HepG2 (cell line): ENCODE data around the gene ETS2. TPM values are rescaled to one million over a fixed set of nuclear protein-coding genes. Genes with fewer than 3 reads are reported as not detected.

Experiments used
- ATF7 ChIP-seq, 2 experiments: fragments of 450-650 bp in 1 of 2; sonication (generic) in 1 of 2; formaldehyde crosslinking in 1 of 2; IDR thresholded peaks; 2 replicates each; pipeline versions ENCODE4 v1.4.0 to v1.6.1; 2016 to 2020; ENCODE audit warnings: antibody characterized with exemption in 1 of 2, mild to moderate bottlenecking in 1 of 2, missing genetic modification reagents in 1 of 2
- CENPT ChIP-seq: sonication (generic); formaldehyde crosslinking; IDR thresholded peaks from 2 replicates; pipeline ENCODE4 v1.8.0; 2022; ENCODE audit warnings: low read depth, mild to moderate bottlenecking, moderate library complexity, missing genetic modification reagents
- DRAP1 ChIP-seq: IDR thresholded peaks from 2 replicates; pipeline ENCODE4 v1.6.1; 2016; ENCODE audit warnings: missing genetic modification reagents, missing compliant biosample characterization
- GATAD1 ChIP-seq: IDR thresholded peaks from 2 replicates; pipeline ENCODE4 v1.6.1; 2016; ENCODE audit warnings: missing genetic modification reagents, missing compliant biosample characterization
- GZF1 ChIP-seq: sonication (generic); formaldehyde crosslinking; IDR thresholded peaks from 2 replicates; pipeline ENCODE4 v1.5.1; 2020; ENCODE audit warnings: mild to moderate bottlenecking, missing genetic modification reagents
- HDAC6 ChIP-seq: fragments of 200-600 bp; sonication (generic); IDR thresholded peaks from 2 replicates; pipeline ENCODE4 v1.7.0; 2017; ENCODE audit warnings: mild to moderate bottlenecking, antibody characterized with exemption, low read length, low read depth
- KDM2A ChIP-seq: sonication (generic); formaldehyde crosslinking; IDR thresholded peaks from 2 replicates; pipeline ENCODE4 v1.4.0; 2020; ENCODE audit warnings: low read depth, missing genetic modification reagents, borderline replicate concordance
- MIER2 ChIP-seq: IDR thresholded peaks from 2 replicates; pipeline ENCODE4 v1.6.1; 2016; ENCODE audit warnings: missing biosample characterization, missing genetic modification reagents
- NCOA2 ChIP-seq: sonication (generic); formaldehyde crosslinking; IDR thresholded peaks from 2 replicates; pipeline ENCODE4 v1.8.0; 2022; ENCODE audit warnings: inconsistent platforms
- NRL ChIP-seq: sonication (generic); formaldehyde crosslinking; IDR thresholded peaks from 2 replicates; pipeline ENCODE4 v1.5.0; 2020; ENCODE audit warnings: missing genetic modification reagents, mild to moderate bottlenecking, moderate library complexity, borderline replicate concordance
- POLR2A ChIP-seq, 2 experiments: IDR thresholded peaks; 2 replicates each; pipeline ENCODE4 v1.6.1; 2011; ENCODE audit warnings: low read depth in 2 of 2, low read length in 2 of 2, mild to moderate bottlenecking in 1 of 2, moderate library complexity in 1 of 2; ENCODE audit not compliant: insufficient read depth in 1 of 2
- SIX4 ChIP-seq: sonication (generic); formaldehyde crosslinking; IDR thresholded peaks from 2 replicates; pipeline ENCODE4 v1.4.0; 2020; ENCODE audit warnings: missing genetic modification reagents
- SOX13 ChIP-seq, 3 experiments: fragments of 450-650 bp in 1 of 3; sonication (generic) in 1 of 3; formaldehyde crosslinking in 1 of 3; IDR thresholded peaks in 2 of 3; conservative IDR thresholded peaks in 1 of 3; 2 replicates each; pipeline versions ENCODE4 v1.5.0 to v1.6.1; 2016 to 2020; ENCODE audit warnings: antibody characterized with exemption in 1 of 3, mild to moderate bottlenecking in 1 of 3, missing compliant biosample characterization in 1 of 3, missing genetic modification reagents in 1 of 3, moderate library complexity in 1 of 3
- ZNF136 ChIP-seq: sonication (generic); formaldehyde crosslinking; IDR thresholded peaks from 2 replicates; pipeline ENCODE4 v1.8.1; 2022; ENCODE audit warnings: low read depth, mild to moderate bottlenecking, moderate library complexity, missing genetic modification reagents
- ZNF17 ChIP-seq: sonication (generic); formaldehyde crosslinking; IDR thresholded peaks from 2 replicates; pipeline ENCODE4 v1.5.0; 2020; ENCODE audit warnings: mild to moderate bottlenecking, missing genetic modification reagents
- ZNF350 ChIP-seq: sonication (generic); formaldehyde crosslinking; IDR thresholded peaks from 2 replicates; pipeline ENCODE4 v1.4.0; 2020; ENCODE audit warnings: mild to moderate bottlenecking, low read depth, missing genetic modification reagents, borderline replicate concordance
- ZNF484 ChIP-seq: sonication (generic); formaldehyde crosslinking; IDR thresholded peaks from 2 replicates; pipeline ENCODE4 v1.5.1; 2020; ENCODE audit warnings: mild to moderate bottlenecking, low read depth, missing genetic modification reagents, borderline replicate concordance
- ZNF598 ChIP-seq: sonication (generic); formaldehyde crosslinking; IDR thresholded peaks from 2 replicates; pipeline ENCODE4 v1.5.1; 2020; ENCODE audit warnings: mild to moderate bottlenecking, missing genetic modification reagents, borderline replicate concordance
- ZNF616 ChIP-seq: sonication (generic); formaldehyde crosslinking; IDR thresholded peaks from 2 replicates; pipeline ENCODE4 v1.5.0; 2020; ENCODE audit warnings: low read depth, mild to moderate bottlenecking, missing genetic modification reagents
- ZNF674 ChIP-seq: sonication (generic); formaldehyde crosslinking; IDR thresholded peaks from 2 replicates; pipeline ENCODE4 v1.5.0; 2020; ENCODE audit warnings: low read depth, mild to moderate bottlenecking, missing genetic modification reagents
- polyA plus RNA-seq, 8 experiments: library from polyadenylated mRNA; depleted of rRNA in 3 of 8; stranded (reverse) in 7 of 8; unstranded in 1 of 8; fragments of >200 nt; fragmentation: Illumina TruSeq in 4 of 8; extraction: Trizol in 4 of 8; gene quantifications; 2 replicates each; pipeline versions ENCODE4 v1.2.1 to v1.2.3, GENCODE V29; 2011 to 2016; ENCODE audit warnings: low read depth in 4 of 8, missing spikeins in 1 of 8, mixed read lengths in 1 of 8; ENCODE audit not compliant: insufficient read depth in 1 of 8
- total RNA-seq, 5 experiments: library from RNA; depleted of rRNA; stranded (reverse); fragments of >200 nt; fragmentation: Illumina TruSeq; extraction: Trizol; gene quantifications; 2 replicates each; pipeline ENCODE4 v1.2.3, GENCODE V29; 2016; ENCODE audit warnings: low read depth in 1 of 5
- TF ChIP-seq, protein P1 (sequence below): sonication (generic); formaldehyde crosslinking; IDR thresholded peaks from 2 replicates; pipeline ENCODE4 v1.8.1; 2023; ENCODE audit warnings: mild to moderate bottlenecking, moderate library complexity, missing genetic modification reagents
- TF ChIP-seq, protein P2 (sequence below): sonication (generic); formaldehyde crosslinking; IDR thresholded peaks from 2 replicates; pipeline ENCODE4 v1.5.0; 2020; ENCODE audit warnings: mild to moderate bottlenecking, missing genetic modification reagents
- TF ChIP-seq, protein P3 (sequence below): sonication (generic); formaldehyde crosslinking; IDR thresholded peaks from 2 replicates; pipeline ENCODE4 v1.4.0; 2020; ENCODE audit warnings: missing genetic modification reagents

The ETS2 gene
- total and polyA plus RNA-seq, 2 of the 13 experiments (the other 11 are each of a cell fraction or from before 2014, with no cell fraction given) = 24.6 to 64.4 TPM

GRCh38 chr21:38805328-38806152, at the start of gene ETS2 (continued):
- no peak for TF ChIP-seq SOX13 (IDR thresholded peaks at IDR 0.05)
- peak in 1 of 2 experiments; percentile 71; a peak in 2 of 4 replicates for TF ChIP-seq SOX13 (CRISPR knock-in tag; conservative IDR thresholded peaks at IDR 0.05 in 1 of 2, IDR thresholded peaks at IDR 0.05 in 1 of 2)
- peak; percentile 52; the same call in 1 of the 2 replicates for TF ChIP-seq SIX4
- peak; percentile 95 for TF ChIP-seq DRAP1 (CRISPR knock-in tag)
- TF ChIP-seq, protein P1, sequence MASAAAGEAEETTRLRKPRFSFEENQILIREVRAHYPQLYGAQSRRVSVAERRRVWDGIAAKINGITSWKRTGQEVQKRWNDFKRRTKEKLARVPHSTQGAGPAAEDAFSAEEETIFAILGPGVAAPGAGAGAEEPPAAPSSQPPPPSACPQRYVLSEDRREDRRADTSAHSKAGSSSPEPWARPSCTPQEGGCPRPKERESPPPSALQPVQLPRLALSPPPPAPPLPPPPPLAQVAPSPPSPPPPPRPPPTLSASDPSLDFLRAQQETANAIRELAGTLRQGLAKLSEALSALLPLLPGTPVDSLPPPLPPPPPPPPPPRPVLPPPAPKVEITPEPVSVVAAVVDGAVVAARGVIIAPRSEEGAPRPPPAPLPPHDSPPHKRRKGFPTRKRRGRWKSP (CRISPR knock-in tag) = peak; percentile 56; the same call in 1 of the 2 replicates
- TF ChIP-seq, protein P2, sequence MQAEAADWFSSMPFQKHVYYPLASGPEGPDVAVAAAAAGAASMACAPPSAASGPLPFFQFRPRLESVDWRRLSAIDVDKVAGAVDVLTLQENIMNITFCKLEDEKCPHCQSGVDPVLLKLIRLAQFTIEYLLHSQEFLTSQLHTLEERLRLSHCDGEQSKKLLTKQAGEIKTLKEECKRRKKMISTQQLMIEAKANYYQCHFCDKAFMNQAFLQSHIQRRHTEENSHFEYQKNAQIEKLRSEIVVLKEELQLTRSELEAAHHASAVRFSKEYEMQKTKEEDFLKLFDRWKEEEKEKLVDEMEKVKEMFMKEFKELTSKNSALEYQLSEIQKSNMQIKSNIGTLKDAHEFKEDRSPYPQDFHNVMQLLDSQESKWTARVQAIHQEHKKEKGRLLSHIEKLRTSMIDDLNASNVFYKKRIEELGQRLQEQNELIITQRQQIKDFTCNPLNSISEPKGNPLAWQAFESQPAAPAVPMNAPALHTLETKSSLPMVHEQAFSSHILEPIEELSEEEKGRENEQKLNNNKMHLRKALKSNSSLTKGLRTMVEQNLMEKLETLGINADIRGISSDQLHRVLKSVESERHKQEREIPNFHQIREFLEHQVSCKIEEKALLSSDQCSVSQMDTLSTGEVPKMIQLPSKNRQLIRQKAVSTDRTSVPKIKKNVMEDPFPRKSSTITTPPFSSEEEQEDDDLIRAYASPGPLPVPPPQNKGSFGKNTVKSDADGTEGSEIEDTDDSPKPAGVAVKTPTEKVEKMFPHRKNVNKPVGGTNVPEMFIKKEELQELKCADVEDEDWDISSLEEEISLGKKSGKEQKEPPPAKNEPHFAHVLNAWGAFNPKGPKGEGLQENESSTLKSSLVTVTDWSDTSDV (CRISPR knock-in tag) = peak; percentile 80; the same call in 1 of the 2 replicates
- no peak for TF ChIP-seq ZNF17 (CRISPR knock-in tag)
- no peak for TF ChIP-seq ZNF484
- TF ChIP-seq NCOA2 (CRISPR knock-in tag) = 0 out of 2 replicates have a peak, but pooled peaks have one; percentile 22
- TF ChIP-seq KDM2A (CRISPR knock-in tag) = peak; percentile 86
- TF ChIP-seq CENPT (CRISPR knock-in tag) = no peak
- TF ChIP-seq ZNF136 (CRISPR knock-in tag) = no peak
- peak; percentile 4; the same call in 1 of the 2 replicates for TF ChIP-seq MIER2
- TF ChIP-seq ZNF350 (CRISPR knock-in tag) = no peak
- no peak for TF ChIP-seq ATF7 (IDR thresholded peaks at IDR 0.05)
- TF ChIP-seq ATF7 (CRISPR knock-in tag; IDR thresholded peaks at IDR 0.05) = 0 out of 2 replicates have a peak, but pooled peaks have one; percentile 46
- peak; percentile 84 for TF ChIP-seq GZF1
- no peak for TF ChIP-seq HDAC6
- peak; percentile 92; the same call in 1 of the 2 replicates for TF ChIP-seq ZNF674 (CRISPR knock-in tag)
- peak; percentile 78 to 95 for TF ChIP-seq POLR2A (IDR thresholded peaks at IDR 0.05; ENCODE audit: insufficient read depth in 1 of 2, low read depth in 2 of 2, low read length in 2 of 2)
- peak; percentile 95; the same call in 1 of the 2 replicates for TF ChIP-seq NRL (CRISPR knock-in tag)
- TF ChIP-seq ZNF616 (CRISPR knock-in tag) = no peak; the same call in 1 of the 2 replicates
- peak; percentile 51; the same call in 1 of the 2 replicates for TF ChIP-seq ZNF598
- TF ChIP-seq, protein P3, sequence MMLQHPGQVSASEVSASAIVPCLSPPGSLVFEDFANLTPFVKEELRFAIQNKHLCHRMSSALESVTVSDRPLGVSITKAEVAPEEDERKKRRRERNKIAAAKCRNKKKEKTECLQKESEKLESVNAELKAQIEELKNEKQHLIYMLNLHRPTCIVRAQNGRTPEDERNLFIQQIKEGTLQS (CRISPR knock-in tag) = no peak; the same call in 1 of the 2 replicates
- no peak; the same call in 1 of the 2 replicates for TF ChIP-seq GATAD1 (CRISPR knock-in tag)
